Liver (tissue), 9 donors: ENCODE measurements around the gene HAAO. TPM values are rescaled to one million over a fixed set of nuclear protein-coding genes. Genes with fewer than 3 reads are reported as not detected.

Experiments used
- DNase-seq: peaks from one replicate; pipeline ENCODE4 v3.0.0-alpha.2; 2017; ENCODE audit warnings: low spot score
- H3K27ac ChIP-seq, 2 donors: one replicate each; pipeline ENCODE4 v1.7.0; 2013; ENCODE audit warnings: inconsistent platforms in 2 of 2, low read length in 2 of 2, control low read depth in 1 of 2, low read depth in 1 of 2, mild to moderate bottlenecking in 1 of 2
- H3K27me3 ChIP-seq, 4 donors: one replicate each; pipeline versions ENCODE4 v1.6.1 to v1.7.0; 2013; ENCODE audit warnings: low read length in 3 of 4, inconsistent platforms in 1 of 4, mild to moderate bottlenecking in 1 of 4, moderate library complexity in 1 of 4; ENCODE audit not compliant: control insufficient read depth in 4 of 4, insufficient read depth in 4 of 4
- H3K36me3 ChIP-seq, 4 donors: one replicate each; pipeline versions ENCODE4 v1.6.1 to v1.7.0; 2013; ENCODE audit warnings: low read length in 3 of 4, mild to moderate bottlenecking in 3 of 4, low read depth in 1 of 4, moderate library complexity in 1 of 4; ENCODE audit not compliant: control insufficient read depth in 4 of 4, insufficient read depth in 3 of 4
- H3K4me1 ChIP-seq, 4 donors: one replicate each; pipeline versions ENCODE4 v1.6.1 to v1.7.0; 2013; ENCODE audit warnings: low read length in 3 of 4, mild to moderate bottlenecking in 3 of 4, moderate library complexity in 1 of 4; ENCODE audit not compliant: control insufficient read depth in 4 of 4, insufficient read depth in 4 of 4
- H3K4me3 ChIP-seq, 3 donors: one replicate each; pipeline versions ENCODE4 v1.6.1 to v1.7.0; 2013; ENCODE audit warnings: low read length in 3 of 3, control low read depth in 1 of 3, low read depth in 1 of 3, mild to moderate bottlenecking in 1 of 3
- H3K9ac ChIP-seq, 2 donors: one replicate each; pipeline ENCODE4 v1.7.0; 2013; ENCODE audit warnings: low read length in 2 of 2, mild to moderate bottlenecking in 2 of 2, moderate library complexity in 2 of 2, control low read depth in 1 of 2, low read depth in 1 of 2
- H3K9me3 ChIP-seq, 4 donors: one replicate each; pipeline versions ENCODE4 v1.6.1 to v1.7.0; 2013; ENCODE audit warnings: low read length in 3 of 4; ENCODE audit not compliant: control insufficient read depth in 4 of 4
- ATF3 ChIP-seq: IDR thresholded peaks from 2 replicates; pipeline ENCODE4 v1.6.1; 2016; ENCODE audit warnings: antibody characterized with exemption
- CTCF ChIP-seq: fragments of 150-350 bp; IDR thresholded peaks from 2 replicates; pipeline ENCODE4 v1.5.1; 2017; ENCODE audit warnings: improper control_type of control experiment, low read depth, low read length; ENCODE audit not compliant: missing input control
- EGR1 ChIP-seq, 2 donors: IDR thresholded peaks; 2 replicates each; pipeline ENCODE4 v1.6.1; 2016 to 2018; ENCODE audit warnings: antibody characterized with exemption in 2 of 2, low read depth in 2 of 2
- FOXA2 ChIP-seq: IDR thresholded peaks from 2 replicates; pipeline ENCODE4 v1.6.1; 2016; ENCODE audit warnings: antibody characterized with exemption
- GABPA ChIP-seq, 2 donors: IDR thresholded peaks in 1 of 2; conservative IDR thresholded peaks in 1 of 2; 2 replicates each; pipeline ENCODE4 v1.6.1; 2016; ENCODE audit warnings: antibody characterized with exemption in 2 of 2, mild to moderate bottlenecking in 1 of 2, moderate library complexity in 1 of 2
- HNF4A ChIP-seq, 2 donors: conservative IDR thresholded peaks; 2 replicates each; pipeline ENCODE4 v1.6.1; 2016; ENCODE audit warnings: antibody characterized with exemption in 2 of 2, mild to moderate bottlenecking in 2 of 2
- HNF4G ChIP-seq: IDR thresholded peaks from 2 replicates; pipeline ENCODE4 v1.6.1; 2016; ENCODE audit warnings: antibody characterized with exemption
- JUND ChIP-seq, 2 donors: IDR thresholded peaks; 2 replicates each; pipeline ENCODE4 v1.6.1; 2016; ENCODE audit warnings: antibody characterized with exemption in 2 of 2
- RAD21 ChIP-seq, 2 donors: IDR thresholded peaks; 2 replicates each; pipeline ENCODE4 v1.6.1; 2016; ENCODE audit warnings: antibody characterized with exemption in 2 of 2, mild to moderate bottlenecking in 2 of 2
- REST ChIP-seq: IDR thresholded peaks from 2 replicates; pipeline ENCODE4 v1.6.1; 2016; ENCODE audit warnings: antibody characterized with exemption, mild to moderate bottlenecking
- RXRA ChIP-seq, 2 donors: IDR thresholded peaks; 2 replicates each; pipeline ENCODE4 v1.6.1; 2017 to 2018; ENCODE audit warnings: antibody characterized with exemption in 2 of 2, mild to moderate bottlenecking in 1 of 2
- WGBS: extraction: QIAGEN DNeasy Blood & Tissue Kit; methylation state at CpG from one replicate; pipeline ENCODE4 v1.1.7; 2013; 5-methylcytosine and 5-hydroxymethylcytosine counted together
- polyA plus RNA-seq, 2 donors: library from polyadenylated mRNA; stranded (reverse) in 1 of 2; unstranded in 1 of 2; fragments of 200-250 nt in 1 of 2; fragments of >200 nt in 1 of 2; fragmentation: Nextera tagmentation in 1 of 2; extraction: Ambion mirVana in 1 of 2; gene quantifications; one replicate each; pipeline versions ENCODE4 v1.2.1 to v1.2.3, GENCODE V29; 2013 to 2015
- total RNA-seq, 2 donors: library from RNA; depleted of rRNA; stranded (reverse); fragments of >200 nt; gene quantifications; one replicate each; pipeline ENCODE4 v1.2.3, GENCODE V29; 2014
- donor health status: healthy.
- donor health status: healthy.
- donor health status: healthy.
- donor health status: healthy.
- donor health status: healthy.

Gene HAAO
- total and polyA plus RNA-seq, 4 donors = 17.4 to 140 (median 130) TPM

- Histone ChIP-seq H3K27me3 (no peaks in the 10 kb centered on the region), H3K4me3 (no peak overlapping the region), H3K4me1 (peaks cover 0 to 4% (median under 1%) of the 10 kb centered on the region in 4 donors), H3K36me3 (peaks cover 0 to 14% (median 7%) of the 10 kb centered on the region in 4 donors), H3K27ac (no peak overlapping the region), H3K9ac (no peak overlapping the region), H3K9me3 (no peaks in the 10 kb centered on the region)
- DNase-seq = no peak
- TF ChIP-seq CTCF (no peak), ATF3 (no peak), EGR1 (IDR thresholded peaks at IDR 0.05; ENCODE audit: low read depth in 2 of 2) (no peak), RAD21 (IDR thresholded peaks at IDR 0.05) (no peak), REST (no peak), HNF4A (conservative IDR thresholded peaks at IDR 0.05) (no peak)
- WGBS = 92% methylated on average over 16 of the region's 16 CpGs
Observed at GRCh38 chr2:42767080-42767898, 25.1 kb downstream of the HAAO start.

GRCh38 chr2:42765686-42766085, 26.7 kb downstream of the HAAO start:
- Histone ChIP-seq H3K36me3 (peaks cover 0 to 14% (median 7%) of the 10 kb centered on the region in 4 donors), H3K9me3 (no peaks in the 10 kb centered on the region), H3K4me1 (peaks cover 0 to 4% (median under 1%) of the 10 kb centered on the region in 4 donors), H3K9ac (no peak overlapping the region), H3K4me3 (no peak overlapping the region), H3K27me3 (no peaks in the 10 kb centered on the region), H3K27ac (no peak overlapping the region)
- 96% methylated on average over 9 of the region's 9 CpGs for WGBS
- no peak for DNase-seq
- no peak for TF ChIP-seq EGR1 (IDR thresholded peaks at IDR 0.05; ENCODE audit: low read depth in 2 of 2)
- TF ChIP-seq RXRA (IDR thresholded peaks at IDR 0.05) = no peak
- no peak for TF ChIP-seq RAD21 (IDR thresholded peaks at IDR 0.05)
- no peak for TF ChIP-seq REST
- no peak for TF ChIP-seq ATF3
- no peak for TF ChIP-seq FOXA2
- no peak for TF ChIP-seq JUND (IDR thresholded peaks at IDR 0.05)
- TF ChIP-seq HNF4G = no peak
- no peak for TF ChIP-seq GABPA (IDR thresholded peaks at IDR 0.05 in 1 of 2, conservative IDR thresholded peaks at IDR 0.05 in 1 of 2)
